H4 (cell line): Measurements from ENCODE around the gene DDI1. TPM values are rescaled to one million over a fixed set of nuclear protein-coding genes. Genes with fewer than 3 reads are reported as not detected.
A peak's percentile ranks its signal among the peaks of the same experiment; 100 is the strongest.
"Not testable (repeated sequence)": the region's sequence is repeated elsewhere in the genome, so short reads cannot be mapped to it uniquely, and the experiment has no call there.

ENCODE experiments used
- DNase-seq: peaks from one replicate; pipeline ENCODE4 v3.0.0-alpha.2; 2015; ENCODE audit warnings: low spot score
- total RNA-seq: library from RNA; depleted of rRNA; stranded (reverse); fragments of >200 nt; shearing (Covaris generic); gene quantifications from 2 replicates; pipeline ENCODE4 v1.2.3, GENCODE V29; 2014

The DDI1 gene
- total RNA-seq, 1 experiment from 2014 or later = not detected

DNA sequence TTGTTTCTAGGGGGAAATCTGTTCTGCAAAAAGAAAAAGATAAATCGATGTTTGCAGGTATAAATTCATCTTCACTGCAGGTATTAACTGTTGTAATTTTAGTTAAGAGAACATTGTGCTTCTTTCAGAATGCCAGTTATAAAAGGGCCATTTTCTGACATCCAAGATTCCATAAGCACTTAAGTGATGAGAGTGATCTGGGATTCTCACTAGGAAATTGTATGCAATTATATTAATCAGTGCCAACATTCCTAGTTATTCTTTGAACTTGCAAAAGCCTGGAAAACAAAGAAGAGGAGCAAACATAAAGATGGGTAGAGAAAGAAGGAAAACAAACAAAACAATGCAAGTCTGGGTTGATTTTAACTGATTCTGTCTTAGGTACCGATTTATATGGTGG is 5.4 kb downstream of the DDI1 start:
- DNase-seq = no peak

- DNase-seq = no peak
Observed at GRCh38 chr11:104043142-104043541, 6.7 kb downstream of the DDI1 start.

DNA sequence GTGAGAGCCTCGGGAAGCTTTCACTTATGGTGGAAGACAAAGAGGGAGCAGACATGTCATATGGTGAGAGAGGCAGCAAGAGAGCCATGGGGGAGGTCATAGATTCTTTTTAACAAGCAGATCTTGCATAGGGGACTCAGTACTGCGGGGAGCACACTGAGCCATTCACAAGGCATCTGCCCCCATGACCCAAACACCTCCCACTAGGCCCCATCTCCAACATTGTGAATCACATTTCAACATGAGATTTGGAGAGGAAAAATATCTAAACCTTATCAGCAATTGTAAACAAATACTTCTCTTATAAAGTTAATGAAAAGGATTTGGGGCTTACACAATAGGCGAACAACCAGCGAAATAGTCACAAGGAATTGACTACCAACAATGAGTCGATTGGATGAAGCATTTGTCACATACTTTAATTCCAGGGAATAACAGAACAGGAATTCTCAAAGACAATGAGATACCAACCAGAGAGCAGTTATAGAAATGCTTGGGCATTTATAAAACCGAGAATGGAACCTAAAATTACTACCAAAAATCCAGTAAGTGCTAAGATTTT is 7.3 kb downstream of the DDI1 start:
- no peak for DNase-seq

DNA sequence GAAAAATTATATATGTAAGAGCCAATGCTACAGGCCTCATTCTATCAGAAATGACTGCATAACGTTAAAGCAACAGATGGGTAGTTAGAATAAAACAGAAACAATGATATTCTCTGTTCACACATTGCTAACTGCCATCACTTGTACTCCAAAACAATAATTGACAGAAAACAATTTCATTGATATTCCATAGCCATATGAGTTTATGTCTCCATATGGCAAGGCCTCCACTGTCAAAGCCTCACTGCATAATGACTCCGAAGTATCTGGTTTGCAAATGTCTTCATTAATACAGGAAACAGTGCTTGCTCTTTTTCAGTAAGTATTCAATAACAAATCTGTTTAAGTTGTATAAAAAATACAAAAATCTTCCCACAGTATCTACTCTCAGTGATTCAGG is 9.9 kb downstream of the DDI1 start:
- DNase-seq = no peak

DNA sequence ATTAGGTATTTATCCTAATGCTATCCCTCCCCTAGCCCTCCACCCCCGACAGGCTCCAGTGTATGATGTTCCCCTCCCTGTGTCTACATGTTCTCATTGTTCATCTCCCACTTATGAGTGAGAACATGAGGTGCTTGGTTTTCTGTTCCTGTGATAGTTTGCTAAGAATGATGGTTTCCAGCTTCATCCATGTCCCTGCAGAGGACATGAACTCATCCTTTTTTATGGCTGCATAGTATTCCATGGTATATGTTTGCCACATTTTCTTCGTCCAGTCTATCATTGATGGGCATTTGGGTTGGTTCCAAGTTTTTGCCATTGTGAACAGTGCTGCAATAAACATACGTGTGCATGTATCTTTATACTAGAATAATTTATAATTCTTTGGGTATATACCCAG is 10.4 kb downstream of the DDI1 start:
- not testable (repeated sequence) for DNase-seq

GRCh38 chr11:104049116-104049515 is 12.7 kb downstream of the DDI1 start:
- no peak for DNase-seq

- DNase-seq = no peak
Observed at GRCh38 chr11:104051778-104052177, 15.3 kb downstream of the DDI1 start.

GRCh38 chr11:104053743-104054478 is 17.5 kb downstream of the DDI1 start:
- DNase-seq = no peak

DNA sequence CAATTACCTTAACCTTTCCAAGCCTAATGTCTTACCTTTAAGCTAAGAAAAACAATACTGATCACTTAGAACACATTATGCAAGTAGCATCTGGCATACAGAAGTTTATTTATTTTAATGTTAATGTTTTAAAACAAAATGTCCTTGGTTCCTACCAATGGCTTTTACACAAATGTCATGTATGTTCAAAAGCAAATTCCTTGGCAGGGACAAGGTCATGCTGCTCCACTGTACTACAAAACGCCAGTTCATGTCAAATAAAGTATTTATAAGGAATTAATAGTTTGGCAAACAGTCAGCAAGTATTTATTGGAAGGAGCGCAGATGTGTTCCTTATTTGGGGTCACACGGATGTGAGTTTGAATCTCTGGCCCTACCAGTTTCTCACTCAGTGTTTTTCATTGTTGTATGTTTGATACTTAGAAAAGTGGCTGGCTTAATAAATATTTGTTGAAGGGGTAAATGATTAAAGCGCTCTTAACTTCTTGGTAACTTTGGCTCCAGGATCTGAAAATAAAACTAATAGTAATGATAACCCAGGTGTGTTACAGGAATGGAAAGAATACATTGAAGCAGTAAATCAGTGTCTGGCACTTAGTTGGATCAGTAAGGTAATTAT is 18.6 kb downstream of the DDI1 start:
- DNase-seq = no peak

GRCh38 chr11:104055596-104055995 is 19.2 kb downstream of the DDI1 start:
- no peak for DNase-seq

GRCh38 chr11:104057908-104058307 is 21.5 kb downstream of the DDI1 start:
- DNase-seq = no peak

- no peak for DNase-seq
Observed at GRCh38 chr11:104058680-104059079, 22.2 kb downstream of the DDI1 start.

GRCh38 chr11:104060004-104060794 is 23.8 kb downstream of the DDI1 start:
- DNase-seq = no peak

GRCh38 chr11:104060820-104061219 is 24.4 kb downstream of the DDI1 start:
- DNase-seq = no peak

DNA sequence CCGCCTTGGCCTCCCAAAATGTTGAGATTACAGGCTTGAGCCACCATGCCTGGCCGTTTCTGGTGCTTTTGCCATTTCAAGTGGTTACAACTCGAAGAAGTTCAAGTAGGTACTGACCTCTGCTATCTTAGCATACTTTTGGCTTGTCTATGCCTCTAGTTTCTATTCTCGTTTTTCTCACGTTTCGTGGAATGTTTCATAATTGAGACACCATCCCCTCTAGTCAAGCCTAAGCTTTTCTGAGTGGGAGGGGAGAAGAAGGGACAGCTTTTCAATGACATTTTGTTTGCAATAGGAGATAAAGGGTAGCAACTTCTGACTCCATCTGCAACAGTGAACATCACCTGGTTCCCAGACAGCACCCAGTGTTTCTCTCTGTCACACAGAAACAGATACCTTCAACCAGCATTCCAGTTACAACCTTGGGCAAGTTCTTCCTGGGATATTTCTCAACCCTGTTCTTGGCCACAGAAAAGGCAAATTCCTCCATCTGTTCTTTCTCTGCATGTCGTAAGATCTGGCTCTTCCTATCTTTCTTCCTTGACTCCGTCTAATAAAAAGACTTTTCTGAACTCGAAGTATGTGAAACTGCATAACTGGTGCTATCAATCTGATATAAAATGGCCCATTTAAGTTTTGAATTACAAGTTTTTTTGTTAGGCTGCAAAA is 25.5 kb downstream of the DDI1 start:
- DNase-seq = no peak

DNA sequence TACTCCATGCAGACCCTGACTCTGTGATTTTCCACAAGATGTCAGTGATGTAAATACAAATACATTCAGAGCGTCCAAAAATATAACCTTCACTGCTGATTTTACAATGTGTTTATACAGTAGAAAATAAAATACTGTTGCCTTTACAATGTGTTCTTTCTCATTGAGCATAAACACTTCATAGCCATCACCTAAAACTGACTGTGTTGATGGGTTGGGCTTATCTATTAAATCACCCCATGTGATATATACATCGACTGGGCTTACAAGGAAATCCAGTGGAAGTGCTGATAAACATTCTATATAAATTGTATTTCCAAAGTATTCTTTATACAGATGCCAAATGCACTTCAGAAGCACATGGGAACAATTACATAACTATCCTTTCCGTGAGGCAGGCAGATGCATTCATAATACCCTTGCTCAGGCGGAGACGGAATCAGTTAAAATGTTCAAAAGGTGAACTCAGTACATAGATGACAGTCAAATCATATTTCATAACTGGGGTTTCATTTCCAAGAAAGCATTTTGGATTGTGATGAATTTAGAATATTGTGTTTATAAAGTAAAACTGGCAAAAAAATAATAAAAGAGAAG is 27.7 kb downstream of the DDI1 start:
- no peak for DNase-seq

GRCh38 chr11:104067534-104067933 is 31.1 kb downstream of the DDI1 start:
- DNase-seq = no peak

GRCh38 chr11:104073950-104074705 is 37.7 kb downstream of the DDI1 start:
- peak; percentile 18 for DNase-seq

- no peak for DNase-seq
Observed at GRCh38 chr11:104075091-104075490, 38.7 kb downstream of the DDI1 start.

- no peak for DNase-seq
Observed at GRCh38 chr11:104075706-104076105, 39.3 kb downstream of the DDI1 start.

DNA sequence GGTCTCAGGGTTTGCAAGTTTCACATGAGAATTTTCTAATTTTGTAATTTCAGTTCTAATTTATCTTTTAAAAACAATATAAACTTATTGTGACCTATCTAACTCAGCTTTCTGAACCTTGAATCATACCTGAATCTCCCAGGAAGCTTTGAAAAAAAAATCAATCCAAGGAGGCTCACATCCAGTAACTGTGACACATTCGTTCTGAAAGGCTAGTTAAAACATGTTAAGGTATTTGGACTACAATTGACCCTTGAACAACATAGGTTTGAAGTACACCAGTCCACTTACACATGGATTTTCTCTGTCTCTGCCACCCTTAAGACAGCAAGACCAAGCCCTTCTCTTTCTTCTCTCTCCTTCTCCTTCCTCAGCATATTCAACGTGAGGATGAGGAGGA is 40.0 kb downstream of the DDI1 start:
- DNase-seq = no peak
